Parathyroid adenoma (tissue), 2 donors: ENCODE measurements around the gene OVOL3.

Source experiments
- H2AFZ ChIP-seq: fragments of 300-600 bp; sonication (generic); one replicate; pipeline ENCODE4 v1.7.0; 2017; ENCODE audit warnings: antibody characterized with exemption, mild to moderate bottlenecking
- H3K27ac ChIP-seq: fragments of 300-600 bp; sonication (generic); one replicate; pipeline ENCODE4 v1.7.0; 2017
- H3K27me3 ChIP-seq: fragments of 300-600 bp; sonication (generic); one replicate; pipeline ENCODE4 v1.7.0; 2017; ENCODE audit warnings: low read length; ENCODE audit not compliant: control insufficient read depth, insufficient read depth
- H3K36me3 ChIP-seq: fragments of 300-600 bp; sonication (generic); one replicate; pipeline ENCODE4 v1.7.0; 2017; ENCODE audit warnings: low read length; ENCODE audit not compliant: control insufficient read depth, insufficient read depth
- H3K4me1 ChIP-seq: fragments of 300-600 bp; sonication (generic); one replicate; pipeline ENCODE4 v1.7.0; 2017; ENCODE audit warnings: control low read depth
- H3K4me2 ChIP-seq: fragments of 300-600 bp; sonication (generic); one replicate; pipeline ENCODE4 v1.7.0; 2017; ENCODE audit warnings: low read length
- H3K4me3 ChIP-seq: fragments of 300-600 bp; sonication (generic); one replicate; pipeline ENCODE4 v1.7.0; 2017; ENCODE audit warnings: low read depth, low read length
- H3K79me2 ChIP-seq: fragments of 300-600 bp; sonication (generic); one replicate; pipeline ENCODE4 v1.7.0; 2017; ENCODE audit warnings: control low read depth
- H3K9ac ChIP-seq: fragments of 300-600 bp; sonication (generic); one replicate; pipeline ENCODE4 v1.7.0; 2017; ENCODE audit warnings: mild to moderate bottlenecking
- H3K9me3 ChIP-seq: fragments of 300-600 bp; sonication (generic); one replicate; pipeline ENCODE4 v1.7.0; 2017; ENCODE audit warnings: low read length; ENCODE audit not compliant: control insufficient read depth
- TF ChIP-seq, protein P1 (sequence below): fragments of 300-600 bp; sonication (generic); IDR thresholded peaks from one replicate; pipeline ENCODE4 v1.7.0; 2017; ENCODE audit warnings: antibody characterized with exemption, mild to moderate bottlenecking
- donor health status: primary hyperparathyroidism.

OVOL3 gene

GRCh38 chr19:36111200-36111539, 227 bp downstream of the OVOL3 start:
- H3K9ac ChIP-seq = no peak overlapping the region
- no peak overlapping the region for H3K4me3 ChIP-seq
- H3K27me3 ChIP-seq = no peaks in the 10 kb centered on the region
- TF ChIP-seq, protein P1, sequence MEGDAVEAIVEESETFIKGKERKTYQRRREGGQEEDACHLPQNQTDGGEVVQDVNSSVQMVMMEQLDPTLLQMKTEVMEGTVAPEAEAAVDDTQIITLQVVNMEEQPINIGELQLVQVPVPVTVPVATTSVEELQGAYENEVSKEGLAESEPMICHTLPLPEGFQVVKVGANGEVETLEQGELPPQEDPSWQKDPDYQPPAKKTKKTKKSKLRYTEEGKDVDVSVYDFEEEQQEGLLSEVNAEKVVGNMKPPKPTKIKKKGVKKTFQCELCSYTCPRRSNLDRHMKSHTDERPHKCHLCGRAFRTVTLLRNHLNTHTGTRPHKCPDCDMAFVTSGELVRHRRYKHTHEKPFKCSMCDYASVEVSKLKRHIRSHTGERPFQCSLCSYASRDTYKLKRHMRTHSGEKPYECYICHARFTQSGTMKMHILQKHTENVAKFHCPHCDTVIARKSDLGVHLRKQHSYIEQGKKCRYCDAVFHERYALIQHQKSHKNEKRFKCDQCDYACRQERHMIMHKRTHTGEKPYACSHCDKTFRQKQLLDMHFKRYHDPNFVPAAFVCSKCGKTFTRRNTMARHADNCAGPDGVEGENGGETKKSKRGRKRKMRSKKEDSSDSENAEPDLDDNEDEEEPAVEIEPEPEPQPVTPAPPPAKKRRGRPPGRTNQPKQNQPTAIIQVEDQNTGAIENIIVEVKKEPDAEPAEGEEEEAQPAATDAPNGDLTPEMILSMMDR = no peak
- H3K4me2 ChIP-seq = no peak overlapping the region
- H3K4me1 ChIP-seq = peaks cover 4% of the 10 kb centered on the region
- H3K27ac ChIP-seq = no peak overlapping the region
- no peaks in the 10 kb centered on the region for H3K9me3 ChIP-seq
- no peaks in the 10 kb centered on the region for H3K36me3 ChIP-seq
- no peak overlapping the region for H2AFZ ChIP-seq
- peaks cover under 1% of the 10 kb centered on the region for H3K79me2 ChIP-seq

- Histone ChIP-seq H3K27ac (no peak overlapping the region), H2AFZ (no peak overlapping the region), H3K4me3 (no peak overlapping the region), H3K9me3 (no peaks in the 10 kb centered on the region), H3K4me1 (peaks cover 5% of the 10 kb centered on the region), H3K9ac (no peak overlapping the region), H3K27me3 (no peaks in the 10 kb centered on the region), H3K4me2 (no peak overlapping the region), H3K79me2 (peaks cover 4% of the 10 kb centered on the region), H3K36me3 (no peaks in the 10 kb centered on the region)
- TF ChIP-seq, protein P1 = no peak
Observed at GRCh38 chr19:36112678-36113077, 1.7 kb downstream of the OVOL3 start.

DNA sequence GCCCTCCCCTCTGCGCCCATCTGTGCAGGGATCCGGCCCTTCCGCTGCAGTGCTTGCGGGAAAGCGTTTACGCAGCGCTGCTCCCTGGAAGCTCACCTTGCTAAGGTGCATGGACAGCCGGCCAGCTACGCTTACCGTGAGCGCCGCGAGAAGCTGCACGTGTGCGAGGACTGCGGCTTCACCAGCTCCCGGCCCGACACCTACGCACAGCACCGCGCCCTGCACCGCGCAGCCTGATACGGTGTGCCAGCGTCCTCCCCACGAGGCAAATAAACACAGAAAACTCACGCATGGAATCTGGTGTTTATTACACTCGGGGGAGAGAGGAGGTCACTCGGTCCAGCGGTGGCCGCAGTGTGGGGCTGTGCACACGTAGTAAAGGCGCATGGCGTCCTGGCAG, 2.5 kb downstream of the OVOL3 start:
- H2AFZ ChIP-seq = no peak overlapping the region
- no peaks in the 10 kb centered on the region for H3K9me3 ChIP-seq
- peaks cover 4% of the 10 kb centered on the region for H3K79me2 ChIP-seq
- H3K27me3 ChIP-seq = no peaks in the 10 kb centered on the region
- H3K4me2 ChIP-seq = peak overlapping the region; percentile 67
- H3K27ac ChIP-seq = no peak overlapping the region
- H3K4me1 ChIP-seq = peaks cover 5% of the 10 kb centered on the region
- no peak overlapping the region for H3K9ac ChIP-seq
- H3K4me3 ChIP-seq = peak overlapping the region; percentile 68
- TF ChIP-seq, protein P1 = no peak
- H3K36me3 ChIP-seq = no peaks in the 10 kb centered on the region

DNA sequence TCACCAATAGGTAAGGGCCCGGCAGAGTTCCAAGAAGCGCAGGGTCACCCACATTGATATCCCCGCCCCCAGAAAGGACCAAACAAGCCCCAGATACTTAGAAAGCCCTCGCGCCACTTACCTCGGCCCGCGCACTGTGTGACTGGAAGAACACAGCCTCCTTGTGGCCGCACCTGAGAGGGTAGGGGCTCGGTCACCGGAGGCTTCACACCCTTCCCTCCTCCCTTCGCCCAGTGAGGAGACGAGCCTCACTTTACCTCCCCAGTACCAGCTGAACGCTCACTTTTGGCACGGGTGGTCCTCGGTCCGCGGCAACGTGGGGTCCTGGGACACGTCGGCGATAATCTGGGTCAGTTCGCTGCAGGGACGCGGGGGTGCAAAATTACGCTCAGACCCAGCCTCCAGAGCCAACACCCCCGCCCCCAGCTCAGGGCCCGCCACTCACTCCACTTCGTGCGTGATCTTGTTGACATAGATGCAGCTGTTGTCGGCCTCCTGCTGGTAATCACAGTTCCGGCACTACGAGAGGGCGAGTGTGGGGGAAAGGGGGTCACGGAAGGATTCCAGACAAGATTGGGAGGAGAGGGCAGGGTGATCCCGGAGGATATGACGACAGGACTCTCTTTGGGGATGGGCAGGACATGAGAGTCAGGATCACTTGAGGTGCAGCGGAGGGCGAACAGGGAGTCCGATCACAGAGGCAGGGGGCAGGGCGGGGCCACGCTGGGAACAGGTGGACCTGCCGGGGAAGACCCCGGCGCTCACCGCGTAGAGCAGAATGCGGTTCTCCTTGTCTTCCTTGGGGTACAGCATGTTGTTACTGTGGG, 3.2 kb downstream of the OVOL3 start:
- Histone ChIP-seq H3K4me2 (peak overlapping the region; percentile 67), H3K27me3 (no peaks in the 10 kb centered on the region), H3K4me3 (peak overlapping the region; percentile 68), H2AFZ (peak overlapping the region; percentile 83), H3K9me3 (no peaks in the 10 kb centered on the region), H3K4me1 (peaks cover 5% of the 10 kb centered on the region), H3K36me3 (no peaks in the 10 kb centered on the region), H3K79me2 (peaks cover 4% of the 10 kb centered on the region), H3K27ac (peak overlapping the region; percentile 91), H3K9ac (peak overlapping the region; percentile 38)
- TF ChIP-seq, protein P1 = no peak
